Caki2 (cell line): ENCODE measurements around the gene GRAMD4. TPM values are rescaled to one million over a fixed set of nuclear protein-coding genes. Genes with fewer than 3 reads are reported as not detected.

Experiments
- DNase-seq: peaks from one replicate; pipeline ENCODE4 v3.0.0-alpha.2; 2015; ENCODE audit warnings: low read depth
- in situ Hi-C: cut with HindIII; loops from 2 replicates; pipeline ENCODE4 v1.10.0; 2016; ENCODE audit warnings: low sequenced_read_pairs, low pct_unique_long_range_greater_than_20kb, mixed read lengths
- total RNA-seq: library from RNA; depleted of rRNA; stranded (reverse); fragments of >200 nt; shearing (Covaris generic); gene quantifications from 2 replicates; pipeline ENCODE4 v1.2.3, GENCODE V29; 2014; ENCODE audit warnings: low replicate concordance

Gene GRAMD4
- total RNA-seq, 1 experiment from 2014 or later = 46.8 TPM

- in situ Hi-C loops = no loop called here
- no peak for DNase-seq
These were observed 73.6 kb downstream of the GRAMD4 start for GRCh38 chr22:46693634-46694415.

GRCh38 chr22:46694416-46695170 is 74.4 kb downstream of the GRAMD4 start:
- DNase-seq = no peak
- in situ Hi-C loops = no loop called here

- DNase-seq = no peak
- in situ Hi-C loops = no loop called here
These were observed 75.4 kb downstream of the GRAMD4 start for GRCh38 chr22:46695346-46696228.

GRCh38 chr22:46696229-46696518 is 76.0 kb downstream of the GRAMD4 start:
- no peak for DNase-seq
- in situ Hi-C loops = no loop called here

- in situ Hi-C loops = no loop called here
- DNase-seq = no peak
These were observed 76.4 kb downstream of the GRAMD4 start for GRCh38 chr22:46696614-46697013.

- in situ Hi-C loops = no loop called here
- DNase-seq = no peak
These were observed 77.8 kb downstream of the GRAMD4 start for GRCh38 chr22:46697811-46698515.

GRCh38 chr22:46699091-46699490 is 78.9 kb downstream of the GRAMD4 start:
- DNase-seq = no peak
- in situ Hi-C loops = no loop called here

- in situ Hi-C loops = no loop called here
- no peak for DNase-seq
These were observed 81.1 kb downstream of the GRAMD4 start for GRCh38 chr22:46701262-46701661.

GRCh38 chr22:46703171-46703995 is 83.2 kb downstream of the GRAMD4 start:
- no peak for DNase-seq
- in situ Hi-C loops = no loop called here

- in situ Hi-C loops = no loop called here
These were observed 83.8 kb downstream of the GRAMD4 start for GRCh38 chr22:46703996-46704370.

GRCh38 chr22:46706060-46706459 is 85.9 kb downstream of the GRAMD4 start:
- no peak for DNase-seq

More at GRCh38 chr22:46703996-46704370, 83.8 kb downstream of the GRAMD4 start:
- DNase-seq = no peak

GRCh38 chr22:46707305-46707704 is 87.1 kb downstream of the GRAMD4 start:
- in situ Hi-C loops = no loop called here
- no peak for DNase-seq

More at GRCh38 chr22:46706060-46706459, 85.9 kb downstream of the GRAMD4 start:
- in situ Hi-C loops = no loop called here

- DNase-seq = no peak
- in situ Hi-C loops = no loop called here
These were observed 87.8 kb downstream of the GRAMD4 start for GRCh38 chr22:46707827-46708570.

GRCh38 chr22:46708766-46709330 is 88.7 kb downstream of the GRAMD4 start:
- no peak for DNase-seq
- in situ Hi-C loops = no loop called here

- no peak for DNase-seq
- in situ Hi-C loops = no loop called here
These were observed 90.6 kb downstream of the GRAMD4 start for GRCh38 chr22:46710806-46711205.

- in situ Hi-C loops = no loop called here
- DNase-seq = no peak
These were observed 92.1 kb downstream of the GRAMD4 start for GRCh38 chr22:46712288-46712687.

GRCh38 chr22:46714550-46714949 is 94.4 kb downstream of the GRAMD4 start:
- in situ Hi-C loops = no loop called here
- DNase-seq = no peak
